Lower lobe of right lung (tissue), 2 donors: ENCODE data around the gene ERO1A. TPM values are rescaled to one million over a fixed set of nuclear protein-coding genes. Genes with fewer than 3 reads are reported as not detected.

Experiments
- ATAC-seq, 2 donors: fragments of 200-7000 bp; cut with Tn5 transposase; one replicate each; pipeline ENCODE4 v1.9.1; 2020 to 2022; ENCODE audit warnings: mild to moderate bottlenecking in 2 of 2, moderate library complexity in 2 of 2
- DNase-seq: peaks from one replicate; pipeline ENCODE4 v3.0.0-alpha.2; 2020
- H3K27ac ChIP-seq: fragments of 200-600 bp; one replicate; pipeline ENCODE4 v1.8.0; 2022
- H3K27me3 ChIP-seq: fragments of 200-600 bp; one replicate; pipeline ENCODE4 v1.8.0; 2022; ENCODE audit warnings: low read depth
- H3K36me3 ChIP-seq: fragments of 200-600 bp; one replicate; pipeline ENCODE4 v1.8.0; 2022; ENCODE audit warnings: mild to moderate bottlenecking
- H3K4me1 ChIP-seq: fragments of 200-600 bp; one replicate; pipeline ENCODE4 v1.8.0; 2022
- H3K4me3 ChIP-seq: fragments of 200-600 bp; one replicate; pipeline ENCODE4 v1.8.0; 2022; ENCODE audit warnings: mild to moderate bottlenecking
- H3K9me3 ChIP-seq: fragments of 200-600 bp; one replicate; pipeline ENCODE4 v1.8.0; 2022
- CTCF ChIP-seq: fragments of 200-600 bp; IDR thresholded peaks from one replicate; pipeline ENCODE4 v1.8.0; 2022; ENCODE audit warnings: antibody characterized with exemption, mild to moderate bottlenecking
- intact Hi-C: fragments of 100-400 bp; cut with DNase I; formaldehyde crosslinking; loops from one replicate; pipeline ENCODE4 v1.11.0; 2022
- total RNA-seq: library from RNA; stranded (reverse); fragmentation: NEBNext Ultra II Directional; extraction: Animal tissue kit (Norgen Biotek cat#: 25700); gene quantifications from one replicate; pipeline ENCODE4 v1.2.1, GENCODE V29; 2021
- donor health status: DM: no; HTN: yes; CAD: no; lungs with severe emphysema.

Gene ERO1A
- total RNA-seq, 1 donor from 2014 or later: 41.9 TPM

- Histone ChIP-seq H3K36me3 (peaks cover 9% of the 10 kb centered on the region), H3K27me3 (no peaks in the 10 kb centered on the region), H3K9me3 (no peaks in the 10 kb centered on the region), H3K27ac (no peak overlapping the region), H3K4me1 (peaks cover 4% of the 10 kb centered on the region), H3K4me3 (no peak overlapping the region)
- DNase-seq (no peak), ATAC-seq (no peak)
- no peak for TF ChIP-seq CTCF
- intact Hi-C loops: no loop called here
Observed at GRCh38 chr14:52686176-52686575, 9.2 kb downstream of the ERO1A start.

- no peak for DNase-seq
Observed at GRCh38 chr14:52683985-52684520, 11.3 kb downstream of the ERO1A start.

GRCh38 chr14:52678591-52678990 lies 16.8 kb downstream of the ERO1A start:
- Histone ChIP-seq H3K27me3 (no peaks in the 10 kb centered on the region), H3K36me3 (peaks cover 64% of the 10 kb centered on the region), H3K4me1 (no peaks in the 10 kb centered on the region), H3K9me3 (no peaks in the 10 kb centered on the region), H3K27ac (no peak overlapping the region), H3K4me3 (no peak overlapping the region)
- DNase-seq: no peak
- ATAC-seq: no peak
- peak; percentile 13 for TF ChIP-seq CTCF
- intact Hi-C loops: no loop called here

More at GRCh38 chr14:52683985-52684520, 11.3 kb downstream of the ERO1A start:
- peaks cover 17% of the 10 kb centered on the region for H3K36me3 ChIP-seq
- intact Hi-C loops: no loop called here
- H3K27ac ChIP-seq: no peak overlapping the region
- no peaks in the 10 kb centered on the region for H3K4me1 ChIP-seq
- no peaks in the 10 kb centered on the region for H3K9me3 ChIP-seq
- no peak for TF ChIP-seq CTCF
- no peaks in the 10 kb centered on the region for H3K27me3 ChIP-seq
- no peak overlapping the region for H3K4me3 ChIP-seq
- ATAC-seq: no peak

- intact Hi-C loops: no loop called here
- H3K4me3 ChIP-seq: no peak overlapping the region
Observed at GRCh38 chr14:52663850-52664249, 31.5 kb downstream of the ERO1A start.

GRCh38 chr14:52661314-52661713 lies 34.0 kb downstream of the ERO1A start:
- DNase-seq (no peak), ATAC-seq (no peak)
- Histone ChIP-seq H3K27me3 (no peaks in the 10 kb centered on the region), H3K4me3 (no peak overlapping the region), H3K27ac (no peak overlapping the region), H3K36me3 (peaks cover 51% of the 10 kb centered on the region), H3K9me3 (no peaks in the 10 kb centered on the region), H3K4me1 (no peaks in the 10 kb centered on the region)
- no peak for TF ChIP-seq CTCF
- intact Hi-C loops: no loop called here

More at GRCh38 chr14:52663850-52664249, 31.5 kb downstream of the ERO1A start:
- Histone ChIP-seq H3K36me3 (peaks cover 52% of the 10 kb centered on the region), H3K4me1 (no peaks in the 10 kb centered on the region), H3K9me3 (no peaks in the 10 kb centered on the region), H3K27me3 (no peaks in the 10 kb centered on the region), H3K27ac (no peak overlapping the region)
- DNase-seq: no peak
- ATAC-seq: no peak
- TF ChIP-seq CTCF: no peak
